ENCODE results near the gene C4B.

The C4B gene

DNA sequence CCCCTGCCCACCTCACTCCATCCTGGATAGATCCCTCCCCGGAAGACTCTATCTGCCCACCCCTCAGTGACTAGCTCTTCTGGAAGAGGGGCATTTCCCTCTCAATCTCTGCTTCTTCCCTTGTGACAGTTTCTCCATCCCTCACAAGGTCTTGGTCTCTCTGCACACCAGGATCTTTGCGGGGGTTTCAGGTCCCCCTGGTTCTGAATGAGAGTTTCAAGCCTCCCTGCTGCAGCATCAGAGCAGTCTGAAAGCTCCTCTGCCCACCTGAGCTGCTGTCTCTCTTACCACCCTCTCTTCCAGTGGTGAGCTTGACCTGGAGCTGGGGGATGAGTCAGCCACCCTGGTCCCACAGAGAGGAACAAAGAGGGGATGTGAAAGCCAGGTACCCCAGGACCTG is 70.2 kb downstream of the C4B start:
- no peak for DNase-seq
